ENCODE data around the gene ACIN1.

Gene ACIN1

DNA sequence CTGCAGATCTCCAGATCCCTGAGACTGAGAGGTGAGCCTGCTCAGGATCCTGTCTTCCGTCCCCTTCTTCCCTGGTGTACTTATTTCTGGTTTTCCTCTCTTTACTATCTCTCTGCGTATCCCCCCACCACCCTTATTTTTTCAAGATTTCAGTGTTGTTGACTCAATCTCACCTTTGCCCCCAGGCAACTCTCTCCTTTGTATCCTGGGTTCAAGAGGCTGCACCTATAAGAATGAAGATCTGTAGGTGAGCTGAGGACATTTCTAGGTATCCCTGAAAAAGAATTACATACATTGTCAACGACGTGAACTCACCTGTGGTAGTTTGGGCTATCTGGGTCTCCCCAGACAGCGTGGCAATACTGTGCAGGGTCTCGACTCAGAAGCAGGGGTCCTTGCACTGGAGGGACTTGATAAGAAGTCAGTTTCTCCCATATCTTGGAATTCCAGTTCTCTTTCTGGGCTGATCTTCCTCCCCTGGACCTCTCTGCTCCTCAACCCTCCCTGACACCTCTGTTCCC, 9.2 kb upstream of the ACIN1 start:
- no peak for DNase-seq

- no peak for DNase-seq
Observed at GRCh38 chr14:23103581-23103980, 8.6 kb upstream of the ACIN1 start.

GRCh38 chr14:23102801-23103200, 7.9 kb upstream of the ACIN1 start:
- no peak for DNase-seq

DNA sequence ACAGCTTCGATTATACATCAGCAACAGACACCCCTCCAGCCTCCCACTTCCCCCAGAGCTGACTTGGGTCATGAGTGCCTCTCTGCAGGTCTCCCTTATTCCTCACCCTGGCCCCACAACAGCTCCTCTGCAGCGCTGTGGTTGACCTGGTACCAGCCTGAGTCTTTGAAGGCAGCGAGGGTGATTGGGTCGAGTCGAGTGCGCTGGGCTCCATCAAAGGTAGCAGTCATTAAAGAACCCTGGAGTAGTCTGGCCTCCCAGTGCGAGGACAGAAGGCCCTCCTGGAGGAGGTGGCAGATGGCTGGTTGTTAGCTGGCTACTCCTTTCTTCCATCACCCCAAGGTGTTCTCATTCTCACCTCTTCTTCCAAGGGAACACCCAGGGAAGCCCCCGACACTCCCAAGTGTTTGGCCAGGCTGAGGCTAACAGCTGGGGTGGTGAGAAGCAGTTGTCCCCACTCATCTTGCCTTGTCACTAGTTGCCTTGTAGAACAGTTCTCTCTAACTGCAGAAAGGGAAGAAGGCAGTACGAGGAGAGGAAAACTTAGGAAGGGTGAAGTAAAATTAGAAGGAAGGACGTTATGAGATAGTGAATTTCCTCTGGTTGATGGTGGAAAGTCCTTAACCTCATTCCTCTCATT, 7.2 kb upstream of the ACIN1 start:
- no peak for DNase-seq

DNA sequence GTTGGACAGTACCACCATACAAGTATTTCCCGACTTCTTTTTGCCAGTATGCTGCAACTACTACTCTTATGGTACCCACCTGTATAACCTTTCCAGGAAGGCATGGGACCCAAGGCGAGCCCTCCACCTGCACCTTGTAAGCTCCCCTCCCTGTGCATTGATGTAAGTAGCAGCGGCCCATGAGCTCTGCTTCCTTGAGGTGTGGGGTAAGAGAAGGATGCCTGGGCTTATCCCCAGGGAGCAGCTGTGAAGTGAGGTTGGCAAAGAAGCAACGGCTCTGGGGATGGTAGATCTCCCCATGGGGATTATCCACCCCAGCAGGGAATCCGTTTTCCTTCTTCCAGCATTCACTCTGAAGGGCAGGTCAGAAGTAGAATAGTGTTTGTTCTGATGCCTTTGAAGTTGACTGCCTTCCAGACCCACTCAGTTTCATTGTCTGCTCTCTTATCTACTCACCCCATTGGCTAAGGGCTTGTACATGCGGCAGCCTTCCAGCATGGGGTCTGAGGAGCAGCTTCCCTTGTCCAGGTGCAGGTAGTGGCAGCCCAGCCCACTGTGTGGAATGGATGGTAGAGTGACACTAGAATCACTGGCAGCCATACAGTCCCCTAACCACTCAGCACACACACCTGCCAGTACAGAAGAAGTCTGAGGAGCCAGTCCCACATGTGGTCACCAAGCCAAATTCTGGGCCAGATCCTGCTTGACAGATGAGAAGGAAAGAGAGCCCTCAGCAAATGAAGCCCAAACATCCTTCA, 6.5 kb upstream of the ACIN1 start:
- no peak for DNase-seq

DNA sequence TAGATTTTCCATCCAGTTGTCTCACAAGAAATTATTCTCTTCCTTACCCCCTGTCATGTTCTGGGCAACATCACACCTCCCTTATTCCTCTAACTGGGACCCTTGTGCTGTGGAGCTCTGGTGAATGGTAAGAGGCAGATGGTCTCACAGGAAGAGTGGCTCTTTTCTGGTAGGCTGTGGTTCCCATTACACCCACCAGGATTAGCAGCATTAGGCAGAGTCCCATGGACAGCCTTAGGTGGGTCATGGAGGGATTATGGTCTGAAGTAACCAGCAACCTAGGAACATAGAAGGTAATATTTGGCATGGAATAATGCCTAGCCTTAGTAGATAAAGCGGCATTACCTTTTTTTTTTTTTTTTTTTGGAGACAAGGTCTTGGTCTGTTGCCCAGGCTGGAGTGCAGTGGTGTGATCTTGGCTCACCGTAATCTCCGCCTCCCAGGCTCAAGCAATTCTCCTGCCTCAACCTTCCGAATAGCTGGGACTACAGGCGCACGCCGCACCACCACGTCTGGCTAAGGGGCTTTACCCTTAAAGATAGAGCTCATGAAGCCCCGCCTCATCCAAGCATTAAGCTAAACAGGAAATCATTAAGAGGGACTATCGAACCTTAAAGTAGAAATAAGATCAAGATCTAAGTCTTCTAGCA, 4.4 kb upstream of the ACIN1 start:
- DNase-seq, result no peak

DNA sequence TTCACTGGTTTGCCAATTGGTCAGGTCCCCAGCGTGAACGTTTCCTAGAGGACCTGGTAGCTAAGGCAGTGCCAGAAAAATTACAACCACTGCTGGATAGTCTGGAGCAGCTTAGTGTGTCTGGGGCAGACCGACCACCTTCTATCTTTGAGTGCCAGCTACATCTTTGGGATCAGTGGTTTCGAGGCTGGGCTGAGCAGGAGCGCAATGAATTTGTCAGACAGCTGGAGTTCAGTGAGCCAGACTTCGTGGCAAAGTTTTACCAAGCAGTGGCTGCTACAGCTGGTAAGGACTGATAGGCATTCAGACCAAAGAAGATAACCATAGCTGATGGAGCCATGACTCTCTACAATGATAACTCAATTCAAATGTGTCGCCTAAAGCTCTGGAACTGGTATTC, 2.9 kb upstream of the ACIN1 start:
- DNase-seq, result no peak

GRCh38 chr14:23095196-23096108, 516 bp upstream of the ACIN1 start, which contains the start of gene C14orf119:
C14orf119 (plus strand) TSS chr14:23095505; CDS start chr14:23097659, 2,154 bp downstream.
- no peak for DNase-seq

- no peak for DNase-seq
Observed at GRCh38 chr14:23093991-23094665, 808 bp downstream of the ACIN1 start.

DNA sequence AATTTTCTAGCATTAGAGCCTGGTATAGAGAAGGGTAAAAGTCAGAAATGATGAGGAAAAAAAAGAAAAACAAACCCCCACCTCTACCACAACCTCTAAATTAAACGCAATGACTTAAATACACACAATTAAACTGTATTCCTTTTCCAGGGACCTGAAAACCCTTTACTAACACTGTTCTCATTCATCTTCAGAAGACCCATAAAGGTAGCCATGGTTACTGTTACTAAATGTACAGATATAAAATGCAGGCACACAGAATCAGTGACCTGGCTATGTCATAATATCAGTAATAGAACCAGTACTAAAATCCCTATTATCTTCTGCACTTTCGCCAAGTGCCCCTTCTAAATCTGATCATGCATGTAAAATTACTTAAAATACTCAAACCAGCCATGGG, 1.4 kb downstream of the ACIN1 start:
- DNase-seq, result no peak

- DNase-seq, result no peak
Observed at GRCh38 chr14:23093104-23093503, 1.8 kb downstream of the ACIN1 start.

GRCh38 chr14:23091294-23092225, 3.4 kb downstream of the ACIN1 start:
- no peak for DNase-seq

DNA sequence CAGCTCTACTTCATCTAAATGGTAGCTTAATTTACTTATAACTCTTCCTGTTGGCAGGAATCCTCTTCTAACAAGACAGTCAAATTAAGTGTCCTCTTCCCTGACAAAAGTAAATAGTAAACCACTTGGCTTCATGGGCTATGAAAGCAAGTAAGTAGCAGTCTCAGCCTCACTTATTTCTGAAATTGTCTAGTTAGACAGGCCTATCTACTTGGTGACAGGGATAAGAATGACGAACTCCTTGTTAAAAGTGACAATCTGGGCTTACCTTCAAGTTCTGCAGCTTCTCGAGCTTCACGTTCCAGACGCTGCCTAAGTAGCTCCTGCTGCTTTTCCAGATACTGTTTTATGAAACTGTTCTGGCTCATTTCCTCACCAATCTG, 4.7 kb downstream of the ACIN1 start:
- no peak for DNase-seq

GRCh38 chr14:23089498-23090253, 5.3 kb downstream of the ACIN1 start:
- DNase-seq, result no peak

DNA sequence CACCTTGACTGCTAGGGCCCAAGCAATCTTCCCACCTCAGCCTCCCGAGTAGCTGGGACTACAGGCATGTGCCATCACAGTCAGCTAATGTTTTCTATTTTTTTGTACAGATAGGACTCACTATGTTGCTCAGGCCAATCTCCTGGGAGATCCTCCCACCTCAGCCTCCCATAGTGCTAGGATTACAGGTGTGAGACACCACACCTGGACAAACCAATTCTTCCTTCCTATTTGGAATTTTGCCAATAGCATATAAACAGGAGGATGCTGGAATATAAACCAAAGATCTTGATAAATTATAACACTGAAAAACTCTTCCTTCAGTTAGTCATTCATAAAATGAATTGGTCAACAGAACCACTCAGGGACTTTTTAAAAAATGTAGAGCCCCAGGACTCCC, 8.4 kb downstream of the ACIN1 start:
- DNase-seq, result no peak

DNA sequence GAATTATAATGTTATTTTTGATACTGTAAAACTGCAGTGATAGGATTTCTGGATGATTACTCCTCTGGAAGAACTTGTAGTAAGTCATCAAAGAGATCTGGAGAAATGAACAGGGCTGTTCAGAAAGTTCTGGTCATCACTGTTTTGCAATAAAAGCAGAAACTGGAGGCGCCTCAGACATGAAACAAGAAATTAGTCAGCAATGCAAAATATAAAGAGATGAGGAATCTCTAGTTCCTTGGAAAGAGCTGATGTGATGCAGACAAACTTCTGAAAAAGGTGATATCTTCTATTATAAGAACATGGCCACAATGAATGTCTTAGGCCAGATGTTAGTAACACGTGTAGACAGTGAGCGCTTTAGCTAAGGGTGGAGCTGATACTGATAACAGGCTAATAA, 9.5 kb downstream of the ACIN1 start:
- no peak for DNase-seq

DNA sequence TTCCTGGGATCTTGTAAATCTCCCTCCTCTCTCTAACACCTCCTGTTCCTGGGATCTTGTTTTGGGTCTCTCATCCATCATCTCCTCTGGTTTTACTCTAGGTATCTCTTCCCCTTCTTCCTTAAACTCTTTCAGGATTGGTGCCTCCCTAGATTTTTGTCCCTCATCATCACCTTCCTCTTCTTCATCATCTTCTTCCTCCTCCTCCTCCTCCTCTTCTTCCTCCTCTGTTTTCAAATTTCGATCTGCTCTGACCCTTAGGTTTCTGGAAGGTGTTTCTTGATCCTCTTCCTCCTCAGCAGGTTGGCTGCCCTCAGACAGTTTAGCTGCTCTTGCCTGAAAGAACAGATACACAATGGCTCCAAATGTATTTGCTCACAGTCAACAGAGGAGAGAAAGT, 14.5 kb downstream of the ACIN1 start:
- DNase-seq, result no peak

DNA sequence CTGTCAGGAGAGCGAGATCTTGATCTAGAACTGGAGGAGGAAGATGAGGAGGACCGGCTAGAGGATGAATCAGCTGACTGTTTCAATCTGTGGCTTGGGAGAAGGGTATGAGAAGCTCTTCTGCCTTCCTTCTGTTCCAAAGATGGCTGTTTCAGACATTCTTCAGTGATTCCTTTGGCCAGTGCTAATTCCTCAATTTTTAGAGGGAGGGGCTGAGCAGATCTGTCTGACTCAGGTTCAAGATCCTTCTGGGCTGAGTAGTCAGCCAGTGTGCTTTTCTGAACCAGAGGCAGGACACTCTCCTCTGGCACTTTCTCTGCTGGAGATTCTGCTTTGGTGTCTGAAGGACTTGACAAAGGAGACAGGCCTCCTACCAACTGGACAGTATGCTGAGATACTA, 15.2 kb downstream of the ACIN1 start:
- no peak for DNase-seq

- DNase-seq, result no peak
Observed at GRCh38 chr14:23078692-23079116, 16.2 kb downstream of the ACIN1 start.

DNA sequence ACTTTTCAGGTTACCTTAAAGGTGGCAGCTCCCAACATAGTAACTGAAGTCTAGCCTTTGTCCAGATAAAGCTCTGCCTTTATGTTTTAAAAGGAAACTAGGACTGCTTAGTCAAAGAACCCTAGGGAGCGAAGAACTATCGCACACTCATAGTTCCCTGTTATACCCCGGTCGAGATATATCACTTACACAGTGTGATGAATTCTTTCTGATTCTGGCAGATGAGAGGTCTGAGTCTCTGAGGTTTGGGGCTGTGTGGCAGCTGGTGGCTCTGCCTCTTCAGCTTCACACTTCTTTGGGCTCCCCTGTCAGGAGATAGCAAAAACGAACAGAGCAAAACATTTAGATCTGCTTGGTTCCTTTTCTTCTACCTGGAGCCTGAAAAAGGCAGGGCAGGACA, 17.0 kb downstream of the ACIN1 start:
- DNase-seq, result no peak
